ENCODE results near the gene WEE2. TPM values are rescaled to one million over a fixed set of nuclear protein-coding genes. Genes with fewer than 3 reads are reported as not detected.

WEE2 gene
- total RNA-seq, 1 experiment from 2014 or later = not detected

DNA sequence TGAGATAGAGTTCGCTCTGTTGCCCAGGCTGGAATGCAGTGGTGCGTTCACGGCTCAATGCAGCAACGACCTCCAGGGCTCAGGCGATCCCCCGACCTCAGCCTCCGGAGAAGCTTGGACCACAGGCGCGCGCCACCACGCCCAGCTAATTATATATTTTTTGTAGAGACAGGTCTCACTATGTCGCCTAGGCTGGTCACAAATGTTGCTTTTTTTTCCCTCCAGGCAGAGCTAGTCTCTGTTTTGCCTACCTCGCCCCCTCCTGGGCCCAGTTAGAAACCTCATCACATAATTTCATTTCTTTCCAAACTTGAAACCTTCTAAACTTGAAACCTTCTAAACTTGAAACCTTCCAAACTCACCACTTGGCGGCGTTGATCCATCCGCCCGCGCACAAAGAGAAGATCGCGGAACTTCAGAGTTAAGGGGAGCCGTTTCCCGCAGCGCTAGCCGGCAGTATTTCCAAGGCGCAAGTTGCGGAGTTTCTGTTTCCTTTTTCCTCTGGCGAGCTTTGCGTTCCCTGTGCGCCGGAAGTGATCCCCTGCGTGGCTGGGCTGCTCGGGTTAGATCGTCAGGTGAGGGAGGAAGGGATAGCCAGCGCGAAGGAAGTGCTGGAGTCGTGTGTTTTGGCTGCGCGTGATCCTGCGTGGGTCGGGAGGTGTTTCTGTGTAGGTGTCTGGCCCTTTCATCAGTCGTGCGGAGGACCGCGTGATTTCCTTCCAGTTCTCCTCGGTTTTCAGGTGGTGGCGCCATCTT, 29.9 kb downstream of the WEE2 start, which contains the start of gene SSBP1 (continued):
- no peak for TF ChIP-seq REST (IDR thresholded peaks at IDR 0.05; ENCODE audit: low read depth)
- TF ChIP-seq POLR2AphosphoS5 (IDR thresholded peaks at IDR 0.05; ENCODE audit: low read depth, low read length) = peak; percentile 92
- TF ChIP-seq CBX3 (IDR thresholded peaks at IDR 0.05; ENCODE audit: low read depth) = peak; percentile 100
- TF ChIP-seq POLR2A (IDR thresholded peaks at IDR 0.05; ENCODE audit: borderline replicate concordance, extremely low read depth, insufficient read depth, insufficient read length) = peak; percentile 81
- TF ChIP-seq, protein P1, sequence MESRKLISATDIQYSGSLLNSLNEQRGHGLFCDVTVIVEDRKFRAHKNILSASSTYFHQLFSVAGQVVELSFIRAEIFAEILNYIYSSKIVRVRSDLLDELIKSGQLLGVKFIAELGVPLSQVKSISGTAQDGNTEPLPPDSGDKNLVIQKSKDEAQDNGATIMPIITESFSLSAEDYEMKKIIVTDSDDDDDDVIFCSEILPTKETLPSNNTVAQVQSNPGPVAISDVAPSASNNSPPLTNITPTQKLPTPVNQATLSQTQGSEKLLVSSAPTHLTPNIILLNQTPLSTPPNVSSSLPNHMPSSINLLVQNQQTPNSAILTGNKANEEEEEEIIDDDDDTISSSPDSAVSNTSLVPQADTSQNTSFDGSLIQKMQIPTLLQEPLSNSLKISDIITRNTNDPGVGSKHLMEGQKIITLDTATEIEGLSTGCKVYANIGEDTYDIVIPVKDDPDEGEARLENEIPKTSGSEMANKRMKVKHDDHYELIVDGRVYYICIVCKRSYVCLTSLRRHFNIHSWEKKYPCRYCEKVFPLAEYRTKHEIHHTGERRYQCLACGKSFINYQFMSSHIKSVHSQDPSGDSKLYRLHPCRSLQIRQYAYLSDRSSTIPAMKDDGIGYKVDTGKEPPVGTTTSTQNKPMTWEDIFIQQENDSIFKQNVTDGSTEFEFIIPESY (IDR thresholded peaks at IDR 0.05; ENCODE audit: extremely low read depth, insufficient replicate concordance, low read length) = peak; percentile 55
- no peak for TF ChIP-seq EZH2phosphoT487 (IDR thresholded peaks at IDR 0.05; ENCODE audit: borderline replicate concordance)
- no peak for TF ChIP-seq ZFX (IDR thresholded peaks at IDR 0.05)
- TF ChIP-seq CEBPB (IDR thresholded peaks at IDR 0.05; ENCODE audit: low read depth) = peak; percentile 78
- TF ChIP-seq YY1 (IDR thresholded peaks at IDR 0.05; ENCODE audit: extremely low read depth, insufficient replicate concordance, low read depth, low read length) = peak; percentile 69
- no peak for TF ChIP-seq EZH2 (IDR thresholded peaks at IDR 0.05)
- peak; percentile 75 for TF ChIP-seq ELF1 (IDR thresholded peaks at IDR 0.05; ENCODE audit: borderline replicate concordance, low read depth)
